Limb (tissue), 2 donors: ENCODE data around the gene TEN1.
A peak's percentile ranks its signal among the peaks of the same experiment; 100 is the strongest.

ENCODE experiments used
- DNase-seq, 2 donors: peaks; one replicate each; pipeline ENCODE4 v3.0.0-alpha.2; 2016; ENCODE audit errors: extremely low spot score in 2 of 2

TEN1 gene

GRCh38 chr17:75976175-75976848, 2.7 kb upstream of the TEN1 start:
- DNase-seq: no peak

- no peak for DNase-seq
These were observed 706 bp downstream of the TEN1 start for GRCh38 chr17:75979705-75980187.

DNA sequence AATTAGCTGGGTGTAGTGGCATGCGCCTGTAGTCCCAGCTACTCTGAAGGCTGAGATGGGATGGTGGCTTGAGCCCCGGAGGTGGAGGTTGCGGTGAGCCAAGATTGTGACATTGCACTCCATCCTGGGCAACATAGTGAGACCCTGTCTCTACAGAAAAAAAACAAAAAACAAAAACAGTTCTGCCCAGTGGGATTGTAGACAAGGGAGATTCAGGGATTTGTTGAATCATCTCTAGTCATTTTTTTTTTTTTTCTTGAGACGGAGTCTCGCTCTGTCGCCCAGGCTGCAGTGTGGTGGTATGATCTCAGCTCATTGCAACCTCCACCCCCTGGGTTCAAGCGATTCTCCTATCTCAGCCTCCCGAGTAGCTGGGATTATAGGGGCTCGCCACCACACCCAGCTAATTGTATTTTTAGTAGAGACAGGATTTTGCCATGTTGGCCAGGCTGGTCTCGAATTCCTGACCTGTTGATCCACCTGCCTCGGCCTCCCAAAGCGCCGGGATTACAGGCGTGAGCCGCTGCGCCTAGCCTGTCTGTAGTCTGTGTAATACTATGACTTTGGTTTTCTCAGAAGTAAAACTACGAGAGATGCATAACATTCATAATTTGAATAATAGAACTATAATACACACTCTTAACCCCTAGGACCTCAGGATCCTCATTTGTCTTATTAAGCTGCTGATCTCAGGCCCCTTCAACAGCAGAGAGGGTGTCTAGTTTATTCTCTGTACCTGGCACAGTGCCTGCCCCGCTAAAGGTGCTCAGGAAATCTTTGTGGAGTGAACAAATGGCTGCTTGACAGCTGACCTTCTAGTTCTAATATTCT, 1.4 kb downstream of the TEN1 start:
- no peak for DNase-seq

DNA sequence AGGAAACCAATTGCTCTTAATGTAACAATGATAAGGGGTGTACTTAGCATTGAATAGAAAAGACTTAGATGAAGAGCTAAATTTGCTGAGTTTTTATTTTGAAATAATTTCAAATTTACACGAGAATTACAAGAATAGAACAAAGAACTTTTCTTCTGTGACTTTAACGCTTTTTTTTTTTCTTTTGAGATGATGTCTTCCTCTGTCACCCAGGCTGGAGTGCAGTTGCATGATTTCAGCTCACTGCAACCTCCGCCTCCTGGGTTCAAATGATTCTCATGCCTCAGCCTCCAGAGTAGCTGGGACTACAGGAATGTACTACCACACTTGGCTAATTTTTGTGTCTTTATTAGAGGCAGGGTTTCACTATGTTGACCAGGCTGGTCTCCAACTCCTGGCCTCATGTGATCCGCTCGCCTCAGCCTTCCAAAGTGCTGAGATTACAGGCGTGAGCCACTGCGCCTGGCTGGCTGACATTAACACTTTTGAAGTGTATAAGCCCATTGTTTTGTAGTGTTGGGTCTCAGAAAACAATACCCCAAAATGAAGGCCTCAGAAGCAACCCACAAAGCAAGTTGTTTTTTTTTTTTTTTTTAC, 2.1 kb downstream of the TEN1 start:
- no peak for DNase-seq

DNA sequence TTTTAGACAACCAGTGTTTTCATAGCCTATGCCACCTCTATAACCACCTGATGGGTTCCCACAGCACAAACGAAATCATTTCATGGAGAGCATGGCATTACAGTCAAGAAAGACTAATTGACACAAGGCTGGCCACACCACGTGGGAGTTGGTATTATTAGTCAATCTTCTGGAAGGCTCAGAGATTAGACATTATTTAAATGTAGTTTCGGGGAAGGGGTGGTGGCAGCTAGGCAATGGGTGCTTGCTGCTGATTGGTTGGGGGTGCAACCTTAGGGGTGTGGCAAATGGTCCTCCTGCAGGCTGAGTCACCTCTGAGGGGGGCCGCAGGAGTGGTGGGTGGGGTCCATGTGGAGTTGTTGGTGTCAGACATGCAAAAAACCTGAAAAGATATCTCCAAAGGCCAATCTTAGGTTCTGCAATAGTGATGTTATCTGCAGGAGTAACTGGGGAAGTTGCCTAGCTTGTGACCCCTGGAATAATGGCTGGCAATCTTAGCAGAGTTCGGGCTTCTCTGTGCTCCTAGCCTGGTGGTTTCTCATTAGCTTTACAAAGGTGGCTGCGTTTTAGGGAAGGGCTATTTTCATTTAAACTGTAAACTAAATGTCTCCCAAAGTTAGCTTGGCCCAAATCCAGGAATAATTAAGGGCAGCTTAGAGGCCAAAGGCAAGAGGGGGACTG, 4.6 kb downstream of the TEN1 start:
- no peak for DNase-seq

- no peak for DNase-seq
These were observed 6.9 kb downstream of the TEN1 start for GRCh38 chr17:75985986-75986385.

DNA sequence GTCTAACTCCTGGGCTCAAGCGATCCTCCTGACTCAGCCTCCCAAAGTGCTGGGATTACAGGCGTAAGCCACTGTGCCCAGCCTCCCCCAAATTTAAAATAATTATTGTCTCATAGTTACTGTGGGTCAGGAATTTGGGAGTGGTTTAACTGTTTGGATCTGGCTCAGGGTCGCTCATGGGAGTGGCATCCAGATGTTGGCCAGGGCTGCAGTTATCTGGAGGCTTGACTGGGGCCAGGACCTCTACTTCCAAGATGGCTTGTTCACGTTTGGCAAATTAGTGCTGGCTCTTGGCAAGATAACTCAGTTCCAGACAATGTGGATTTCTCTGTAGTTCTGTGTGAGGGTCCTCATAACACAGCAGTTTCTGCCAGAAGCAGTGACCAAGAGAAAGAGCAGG, 8.0 kb downstream of the TEN1 start:
- no peak for DNase-seq

DNA sequence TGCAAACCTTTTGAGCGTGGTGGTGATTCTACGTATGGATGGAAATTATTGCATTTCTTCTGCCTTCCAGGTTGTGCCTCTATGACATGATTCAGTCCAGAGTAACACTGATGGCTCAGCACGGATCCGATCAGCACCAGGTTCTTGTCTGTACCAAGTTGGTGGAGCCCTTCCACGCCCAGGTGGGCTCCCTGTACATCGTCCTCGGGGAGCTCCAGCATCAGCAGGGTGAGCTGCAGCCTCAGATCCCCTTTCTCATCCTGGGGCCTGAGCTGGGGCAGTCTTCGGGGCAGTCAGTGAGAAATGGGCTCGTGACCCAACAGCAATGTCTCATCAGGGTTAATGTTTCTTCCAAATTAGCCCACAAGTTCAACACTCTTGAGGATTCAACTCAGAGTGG, 12.4 kb downstream of the TEN1 start:
- no peak for DNase-seq

DNA sequence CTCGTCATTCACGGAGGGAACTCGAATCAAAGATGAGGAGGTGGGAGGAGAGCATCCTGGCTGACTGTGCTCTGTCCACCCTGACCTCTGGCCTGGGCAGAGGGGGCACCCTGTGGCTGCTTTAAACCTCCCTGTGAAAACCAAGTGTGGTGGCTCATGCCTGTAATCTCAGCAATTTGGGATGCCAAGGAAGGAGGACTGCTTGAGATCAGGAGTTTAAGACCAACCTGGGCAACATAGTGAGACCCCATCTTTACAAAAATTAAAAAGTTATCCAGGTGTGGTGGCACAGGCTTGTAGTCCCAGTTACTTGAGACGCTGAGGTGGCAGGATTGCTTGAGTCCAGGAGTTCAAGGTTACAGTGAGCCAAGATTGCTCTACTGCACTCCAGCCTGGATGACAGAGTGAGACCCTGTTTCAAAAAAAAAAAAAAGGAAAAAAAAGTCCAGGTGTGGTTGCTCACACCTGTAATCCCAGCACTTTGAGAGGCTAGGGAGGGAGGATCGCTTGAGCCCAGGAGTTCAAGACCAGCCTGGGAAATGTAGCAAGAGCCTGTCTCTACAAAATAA, 15.8 kb downstream of the TEN1 start:
- DNase-seq: no peak

DNA sequence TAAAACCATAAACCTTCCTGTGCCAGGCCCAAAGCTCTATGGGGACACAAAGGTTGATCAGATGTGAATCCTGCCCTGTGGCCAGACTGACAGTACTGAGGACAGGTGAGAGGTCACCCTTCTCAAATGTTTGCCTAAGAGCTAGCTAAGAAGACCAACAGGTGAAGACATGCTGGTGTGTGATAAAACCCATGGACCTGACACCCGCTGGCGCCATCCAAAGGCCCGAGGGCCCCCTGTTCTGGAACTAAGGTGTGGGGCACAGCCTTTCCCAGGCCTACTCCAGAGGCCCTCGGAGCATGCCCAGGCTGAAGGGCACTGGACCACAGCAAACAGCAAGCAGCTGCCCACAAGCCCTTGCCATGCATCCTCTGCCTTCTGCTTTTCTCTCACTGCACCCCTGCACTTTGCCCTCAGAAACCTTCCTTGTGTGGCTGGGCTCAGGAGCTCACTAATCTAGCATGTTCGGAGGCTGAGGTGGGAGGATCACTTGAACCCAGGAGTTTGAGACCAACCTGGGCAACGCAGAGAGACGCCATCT, 16.4 kb downstream of the TEN1 start:
- no peak for DNase-seq

DNA sequence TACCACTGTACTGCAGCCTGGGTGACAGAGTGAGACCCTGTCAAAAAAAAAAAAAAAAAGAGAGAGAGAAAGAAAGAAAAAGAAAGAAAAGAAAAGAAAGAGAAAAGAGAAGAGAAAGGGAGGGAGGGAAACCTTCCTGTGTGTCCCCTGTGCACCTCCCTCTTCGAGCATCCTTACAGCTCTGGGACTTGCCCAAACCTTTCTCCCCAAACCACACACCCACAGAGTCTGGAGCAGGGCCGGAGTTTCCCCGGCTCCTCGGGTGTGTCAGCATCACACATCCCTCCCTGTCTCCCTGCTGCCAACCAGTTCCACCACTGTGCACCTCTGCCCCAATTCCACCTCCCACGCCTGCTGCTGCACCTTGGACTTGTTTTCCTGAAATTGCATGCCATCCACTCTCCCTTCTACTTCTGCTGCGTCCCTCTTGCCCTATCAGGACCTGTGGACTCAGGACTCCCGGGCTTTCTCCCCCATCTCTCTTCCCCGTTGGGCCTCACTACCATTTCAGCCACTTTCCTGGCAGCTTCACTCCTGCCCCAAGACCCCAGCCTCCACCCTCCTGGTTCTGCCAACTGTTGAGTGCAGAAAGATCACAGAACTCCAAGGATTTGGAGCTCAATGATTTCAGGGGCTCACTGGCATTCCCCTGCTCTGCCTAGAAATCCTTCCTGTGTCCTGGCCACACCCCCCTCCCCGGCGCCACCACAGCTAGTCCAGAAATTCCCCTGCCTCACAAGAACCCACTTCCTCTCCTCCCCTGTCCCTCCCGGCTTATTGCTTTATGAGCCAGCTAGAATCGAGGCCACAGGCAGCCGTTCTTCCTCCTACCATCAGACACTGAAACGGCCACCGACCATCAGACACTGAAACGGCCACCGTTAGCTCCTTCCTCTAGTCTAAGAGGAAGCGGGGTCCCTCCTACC, 17.9 kb downstream of the TEN1 start:
- DNase-seq: no peak

DNA sequence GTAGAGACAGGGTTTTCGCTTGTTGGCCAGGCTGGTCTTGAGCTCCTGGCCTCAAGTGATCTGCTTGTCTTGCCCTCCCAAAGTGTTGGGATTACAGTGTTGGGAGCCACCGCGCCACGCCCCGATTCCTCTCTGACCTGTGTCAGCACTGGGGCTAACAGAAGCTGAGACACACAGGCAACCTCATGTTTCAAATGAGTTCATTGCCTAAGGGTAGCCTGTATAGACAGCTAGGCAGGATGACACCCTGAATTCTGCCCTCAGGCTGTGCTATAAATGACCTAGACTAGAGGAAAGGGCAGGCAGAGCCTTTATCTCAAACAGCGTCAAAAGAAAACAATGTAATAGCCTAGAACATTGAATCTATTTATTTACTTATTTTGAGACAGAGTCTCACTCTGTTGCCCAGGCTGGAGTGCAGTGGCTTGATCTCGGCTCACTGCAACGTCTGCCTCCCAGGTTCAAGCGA, 19.3 kb downstream of the TEN1 start:
- no peak for DNase-seq

GRCh38 chr17:76000016-76000754, 21.1 kb downstream of the TEN1 start:
- DNase-seq: peak in 1 of 2 donors; percentile 71

GRCh38 chr17:76000755-76001521, 21.9 kb downstream of the TEN1 start, which contains the start of gene CDK3:
Gene CDK3, plus strand, starts transcription at chr17:76000855. Its CDS starts 571 bp downstream, at chr17:76001426.
- no peak for DNase-seq

DNA sequence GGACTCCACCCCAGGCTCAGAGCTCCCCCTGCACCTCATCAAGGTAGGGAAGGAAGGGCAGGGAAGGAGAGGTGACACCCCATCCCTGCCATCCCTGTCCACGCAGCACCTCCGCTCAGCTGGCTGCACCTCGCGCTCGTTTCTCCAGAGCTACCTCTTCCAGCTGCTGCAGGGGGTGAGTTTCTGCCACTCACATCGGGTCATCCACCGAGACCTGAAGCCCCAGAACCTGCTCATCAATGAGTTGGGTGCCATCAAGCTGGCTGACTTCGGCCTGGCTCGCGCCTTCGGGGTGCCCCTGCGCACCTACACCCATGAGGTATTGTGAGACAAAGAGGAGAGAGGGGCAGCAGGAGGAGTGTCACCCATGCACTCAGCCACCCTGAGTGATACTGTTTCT, 23.1 kb downstream of the TEN1 start:
- DNase-seq: no peak

DNA sequence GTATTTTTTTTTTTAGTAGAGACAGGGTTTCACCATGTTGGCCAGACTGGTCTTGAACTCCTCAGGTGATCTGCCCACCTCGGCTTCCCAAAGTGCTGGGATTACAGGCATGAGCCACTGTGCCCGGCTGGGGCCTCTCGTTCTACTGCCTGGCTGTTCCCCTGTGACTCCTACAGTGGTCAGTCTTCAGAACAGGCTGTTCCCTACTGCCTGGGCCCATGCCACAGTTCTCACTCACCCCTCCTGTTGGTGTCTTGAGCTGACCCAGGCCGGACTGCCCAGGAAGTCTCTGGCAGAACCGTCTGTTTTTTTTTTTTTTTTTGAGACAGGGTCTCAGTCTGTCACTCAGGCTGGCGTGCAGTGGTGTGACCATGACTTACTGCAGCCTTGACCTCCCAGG, 24.9 kb downstream of the TEN1 start:
- DNase-seq: no peak

DNA sequence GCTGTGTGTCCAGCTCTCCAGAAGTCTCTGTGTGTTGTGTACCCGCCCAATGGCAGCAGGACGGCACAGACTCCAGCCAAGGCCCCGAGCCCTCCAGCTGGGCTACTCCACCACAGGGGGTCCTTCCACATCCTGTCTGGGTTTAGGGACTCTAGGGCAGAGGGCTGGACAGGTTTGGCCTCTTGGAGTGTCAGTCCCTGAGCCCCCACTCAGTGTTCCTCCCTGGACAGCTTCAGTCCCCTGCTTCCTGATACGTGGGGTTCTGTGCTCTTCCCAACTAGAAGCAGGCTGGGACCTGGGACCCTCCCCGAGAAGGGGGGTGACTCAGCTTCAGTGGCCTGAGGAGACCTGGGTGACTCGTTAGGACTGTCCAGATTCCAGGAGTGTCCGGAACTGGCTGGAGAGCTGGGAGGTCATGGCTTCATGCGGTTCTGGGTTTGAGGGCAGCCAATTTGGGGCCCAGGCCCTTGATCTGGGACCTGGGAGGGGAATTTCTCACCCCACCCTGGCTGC, 25.8 kb downstream of the TEN1 start:
- no peak for DNase-seq
